Pancreas (tissue), 10 donors: Measurements from ENCODE around the gene RIC1. TPM values are rescaled to one million over a fixed set of nuclear protein-coding genes. Genes with fewer than 3 reads are reported as not detected.

Experiments
- ATAC-seq, 4 donors: fragments of 200-7000 bp; cut with Tn5 transposase; one replicate each; pipeline versions ENCODE4 v1.8.0 to v1.9.1; 2020; ENCODE audit warnings: mild to moderate bottlenecking in 4 of 4, moderate library complexity in 4 of 4
- DNase-seq, 6 donors: peaks; one replicate each; pipeline ENCODE4 v3.0.0-alpha.2; 2020
- FAIRE-seq: peaks from 2 replicates; lab custom pipeline; 2012; peaks lifted over from hg19 to GRCh38; lab: Jason Lieb, UNC
- H3K27ac ChIP-seq, 4 donors: fragments of 200-600 bp; sonication (generic); 1 replicate in 3 of 4; 2 replicates in 1 of 4; pipeline versions ENCODE4 v1.5.0 to v1.8.0; 2020
- H3K27me3 ChIP-seq, 4 donors: fragments of 200-600 bp; one replicate each; pipeline ENCODE4 v1.8.0; 2021
- H3K36me3 ChIP-seq, 3 donors: fragments of 200-600 bp; sonication (generic) in 1 of 3; one replicate each; pipeline versions ENCODE4 v1.5.0 to v1.8.0; 2020 to 2021
- H3K4me1 ChIP-seq, 3 donors: fragments of 200-600 bp; one replicate each; pipeline ENCODE4 v1.8.0; 2021
- H3K4me3 ChIP-seq, 4 donors: fragments of 200-600 bp; sonication (generic) in 2 of 4; one replicate each; pipeline versions ENCODE4 v1.5.0 to v1.8.0; 2020 to 2021
- H3K9me3 ChIP-seq, 4 donors: fragments of 200-600 bp; one replicate each; pipeline ENCODE4 v1.8.0; 2021
- WGBS, 2 donors: extraction: QIAGEN DNeasy Blood & Tissue Kit; methylation state at CpG; one replicate each; pipeline ENCODE4 v1.1.7; 2013; 5-methylcytosine and 5-hydroxymethylcytosine counted together
- intact Hi-C, 3 donors: fragments of 100-400 bp; cut with DNase I; formaldehyde crosslinking; loops; one replicate each; pipeline versions ENCODE4 v1.11.1 to v1.14.2; 2022
- polyA plus RNA-seq, 2 donors: library from polyadenylated mRNA; stranded (reverse); fragments of 200-250 nt; gene quantifications; one replicate each; pipeline ENCODE4 v1.2.3, GENCODE V29; 2013
- total RNA-seq, 6 donors: library from RNA; stranded (reverse); fragmentation: NEBNext Ultra II Directional in 4 of 6; extraction: Animal tissue kit (Norgen Biotek cat#: 25700) in 4 of 6; gene quantifications; one replicate each; pipeline versions ENCODE4 v1.2.1 to v1.2.4, GENCODE V29; 2021 to 2023
- TF ChIP-seq, protein P1 (sequence below), 4 donors: fragments of 200-600 bp; sonication (generic) in 3 of 4; IDR thresholded peaks; one replicate each; pipeline versions ENCODE4 v1.5.0 to v1.8.0; 2021; ENCODE audit warnings: antibody characterized with exemption in 4 of 4
- donor health status: healthy with polysubstance abuse.
- donor health status: DM: no; HTN: no; CAD: no; lungs with moderate emphysema.
- donor health status: DM: no; HTN: no; CAD: no.
- donor health status: control.
- donor health status: control.
- donor health status: Bipolar disorder and iron deficiency.
- donor health status: DM: yes; HTN: yes; CAD: no.
- donor health status: DM: no; HTN: no; CAD: no.
- donor health status: DM: no; HTN: no; CAD: no.
- donor health status: DM: yes; HTN: yes; CAD: no.

Gene RIC1
- total and polyA plus RNA-seq, 8 donors: 2.9 to 11.8 (median 8.4) TPM

DNA sequence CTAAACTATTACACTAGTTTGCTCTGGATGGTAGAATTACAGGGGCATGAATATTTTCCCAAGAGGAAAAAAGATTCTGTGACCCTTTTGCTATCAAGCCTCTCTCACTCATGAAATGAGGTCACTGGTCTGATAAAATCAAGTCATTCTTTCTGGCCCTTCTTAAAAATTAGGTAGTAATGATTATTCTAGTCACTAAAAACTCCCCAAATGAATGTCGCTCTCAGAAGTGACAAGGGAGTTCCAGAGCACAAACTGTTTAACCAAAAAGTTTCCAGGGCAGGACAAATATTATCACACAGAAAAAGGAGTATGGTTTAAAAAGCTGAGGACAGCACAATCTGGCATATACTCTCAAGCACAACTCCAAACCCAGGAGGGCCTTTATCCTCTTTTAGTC, 191.5 kb downstream of the RIC1 start:
- FAIRE-seq (no peak), ATAC-seq (no peak), DNase-seq (no peak)
- intact Hi-C loops: no loop called here
- WGBS, 2 donors: 93 to 97% methylated on average over 1 of the region's 1 CpG
- Histone ChIP-seq H3K36me3 (peaks cover 0 to 23% (median 0%) of the 10 kb centered on the region in 3 donors), H3K27me3 (no peaks in the 10 kb centered on the region), H3K9me3 (no peaks in the 10 kb centered on the region), H3K27ac (no peak overlapping the region), H3K4me1 (no peaks in the 10 kb centered on the region), H3K4me3 (no peak overlapping the region)
- TF ChIP-seq, protein P1, sequence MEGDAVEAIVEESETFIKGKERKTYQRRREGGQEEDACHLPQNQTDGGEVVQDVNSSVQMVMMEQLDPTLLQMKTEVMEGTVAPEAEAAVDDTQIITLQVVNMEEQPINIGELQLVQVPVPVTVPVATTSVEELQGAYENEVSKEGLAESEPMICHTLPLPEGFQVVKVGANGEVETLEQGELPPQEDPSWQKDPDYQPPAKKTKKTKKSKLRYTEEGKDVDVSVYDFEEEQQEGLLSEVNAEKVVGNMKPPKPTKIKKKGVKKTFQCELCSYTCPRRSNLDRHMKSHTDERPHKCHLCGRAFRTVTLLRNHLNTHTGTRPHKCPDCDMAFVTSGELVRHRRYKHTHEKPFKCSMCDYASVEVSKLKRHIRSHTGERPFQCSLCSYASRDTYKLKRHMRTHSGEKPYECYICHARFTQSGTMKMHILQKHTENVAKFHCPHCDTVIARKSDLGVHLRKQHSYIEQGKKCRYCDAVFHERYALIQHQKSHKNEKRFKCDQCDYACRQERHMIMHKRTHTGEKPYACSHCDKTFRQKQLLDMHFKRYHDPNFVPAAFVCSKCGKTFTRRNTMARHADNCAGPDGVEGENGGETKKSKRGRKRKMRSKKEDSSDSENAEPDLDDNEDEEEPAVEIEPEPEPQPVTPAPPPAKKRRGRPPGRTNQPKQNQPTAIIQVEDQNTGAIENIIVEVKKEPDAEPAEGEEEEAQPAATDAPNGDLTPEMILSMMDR (IDR thresholded peaks at IDR 0.05): no peak

DNA sequence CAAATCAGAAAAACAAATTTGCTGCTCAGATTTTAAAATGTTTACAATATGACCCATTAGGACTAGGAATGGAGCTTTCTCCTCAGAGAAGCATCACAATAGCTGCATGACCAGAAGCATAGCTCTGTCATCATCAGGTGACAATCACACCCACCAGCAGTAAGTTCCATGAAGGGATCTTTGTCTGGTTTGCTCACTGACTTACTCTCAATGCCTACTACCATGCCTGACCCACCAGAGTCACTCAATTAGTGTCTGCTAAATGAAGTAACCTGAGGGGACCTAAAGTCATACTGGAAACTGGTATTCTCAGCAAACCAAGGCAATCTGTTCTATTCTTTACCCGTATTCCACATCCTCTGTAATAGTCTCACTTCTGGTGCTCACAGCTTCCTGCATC, 196.3 kb downstream of the RIC1 start:
- ATAC-seq (no peak), FAIRE-seq (no peak), DNase-seq (no peak)
- no peaks in the 10 kb centered on the region for H3K9me3 ChIP-seq
- WGBS, 2 donors: 83 to 93% methylated on average over 1 of the region's 1 CpG
- no peaks in the 10 kb centered on the region for H3K27me3 ChIP-seq
- H3K27ac ChIP-seq: no peak overlapping the region
- intact Hi-C loops: no loop called here
- no peaks in the 10 kb centered on the region for H3K4me1 ChIP-seq
- no peak overlapping the region for H3K4me3 ChIP-seq
- peaks cover 0 to 23% (median 0%) of the 10 kb centered on the region in 3 donors for H3K36me3 ChIP-seq
- TF ChIP-seq, protein P1 (IDR thresholded peaks at IDR 0.05): no peak

Other genes starting within 250 kb of the RIC1 start
- 1 to 10 TPM; 4.9 to 9.0 (median 6.6) TPM for gene PLGRKT, start 191.2 kb upstream of the RIC1 start, total RNA-seq
- 1 to 10 TPM; 4.9 to 8.8 TPM for gene PLGRKT, start 191.2 kb upstream of the RIC1 start, polyA plus RNA-seq
- 1 to 10 TPM in 4 of 6 donors, under 1 TPM in 2; 0.63 to 1.9 (median 1.6) TPM for gene CD274, start 178.6 kb upstream of the RIC1 start, total RNA-seq
- 1 to 10 TPM; 1.4 TPM for gene CD274, start 178.6 kb upstream of the RIC1 start, polyA plus RNA-seq
- under 1 TPM in 5 of 6 donors, not detected in 1; 0.09 to 0.43 (median 0.20) TPM for gene PDCD1LG2, start 118.6 kb upstream of the RIC1 start, total RNA-seq
- under 1 TPM; 0.08 to 0.09 TPM for gene PDCD1LG2, start 118.6 kb upstream of the RIC1 start, polyA plus RNA-seq
- gene ERMP1, start 204.0 kb downstream of the RIC1 start, total RNA-seq: 10 to 100 TPM in 1 of 6 donors, 1 to 10 TPM in 5; 6.9 to 15.5 (median 7.8) TPM
- gene ERMP1, start 204.0 kb downstream of the RIC1 start, polyA plus RNA-seq: 1 to 10 TPM; 2.1 to 6.5 TPM